PC-3 (cell line): ENCODE data around the gene PRICKLE3. TPM values are rescaled to one million over a fixed set of nuclear protein-coding genes. Genes with fewer than 3 reads are reported as not detected.

Source experiments
- ATAC-seq: fragments of 200-7000 bp; cut with Tn5 transposase; 2 replicates; pipeline ENCODE4 v1.9.1; 2020; ENCODE audit warnings: mild to moderate bottlenecking, moderate library complexity
- BruUV-seq: library from RNA; stranded (reverse); fragments of 400-500 nt; replicated peaks from 2 replicates; lab custom pipeline; 2021; lab: Mats Ljungman, UMichigan
- CTCF ChIA-PET: fragments of 300-600 bp; sonication (Branson Sonifier 250); formaldehyde crosslinking; loops from one replicate; lab custom pipeline; 2022; ENCODE audit warnings: antibody characterized with exemption; lab: Charles Lee
- POLR2A ChIA-PET: fragments of 300-600 bp; sonication (Branson Sonifier 250); formaldehyde crosslinking; loops from one replicate; lab custom pipeline; 2022; ENCODE audit warnings: antibody characterized with exemption; ENCODE audit not compliant: unreplicated experiment; lab: Charles Lee
- DNase-seq: peaks from one replicate; pipeline ENCODE4 v3.0.0-alpha.2; 2015
- H2AFZ ChIP-seq: fragments of 300-600 bp; sonication (generic); 2 replicates; pipeline ENCODE4 v1.6.0; 2016; ENCODE audit warnings: antibody characterized with exemption, low read length
- H3F3A ChIP-seq: fragments of 300-600 bp; sonication (generic); one replicate; pipeline ENCODE4 v1.6.0; 2017; ENCODE audit warnings: antibody characterized with exemption, low read length, control low read depth, mild to moderate bottlenecking; ENCODE audit not compliant: unreplicated experiment
- H3K27ac ChIP-seq: fragments of 300-600 bp; sonication (generic); 2 replicates; pipeline ENCODE4 v1.5.1; 2016; ENCODE audit warnings: mild to moderate bottlenecking, low read length
- H3K27me3 ChIP-seq: fragments of 300-600 bp; sonication (generic); 2 replicates; pipeline ENCODE4 v1.6.1; 2016; ENCODE audit warnings: low read length, mixed read lengths
- H3K36me3 ChIP-seq: fragments of 300-600 bp; sonication (generic); 2 replicates; pipeline ENCODE4 v1.6.1; 2016; ENCODE audit warnings: low read depth, mixed run types, low read length, mixed read lengths
- H3K4me1 ChIP-seq: fragments of 300-600 bp; sonication (generic); 2 replicates; pipeline ENCODE4 v1.5.1; 2016; ENCODE audit warnings: low read length; ENCODE audit not compliant: insufficient read depth
- H3K4me2 ChIP-seq: fragments of 300-600 bp; sonication (generic); 2 replicates; pipeline ENCODE4 v1.6.0; 2016; ENCODE audit warnings: low read length
- H3K4me3 ChIP-seq: fragments of 300-600 bp; sonication (generic); 2 replicates; pipeline ENCODE4 v1.5.1; 2016; ENCODE audit warnings: mild to moderate bottlenecking, low read length, mixed read lengths
- H3K79me2 ChIP-seq: fragments of 300-600 bp; sonication (generic); 2 replicates; pipeline ENCODE4 v1.6.1; 2017; ENCODE audit warnings: low read length, mixed read lengths
- H3K9ac ChIP-seq: fragments of 300-600 bp; sonication (generic); 2 replicates; pipeline ENCODE4 v1.6.0; 2016; ENCODE audit warnings: mild to moderate bottlenecking, low read length
- H3K9me2 ChIP-seq: fragments of 300-600 bp; sonication (generic); replicated peaks from 2 replicates; pipeline ENCODE4 v1.6.1; 2016; ENCODE audit warnings: mixed run types, low read length, mixed read lengths
- H3K9me3 ChIP-seq: fragments of 300-600 bp; sonication (generic); 2 replicates; pipeline ENCODE4 v1.6.1; 2016; ENCODE audit warnings: low read length, mixed read lengths
- H4K20me1 ChIP-seq: fragments of 300-600 bp; sonication (generic); 2 replicates; pipeline ENCODE4 v1.6.1; 2016; ENCODE audit warnings: low read length, mixed read lengths
- EZH2 ChIP-seq: fragments of 300-600 bp; sonication (generic); IDR thresholded peaks from one replicate; pipeline ENCODE4 v1.6.1; 2017; ENCODE audit warnings: antibody characterized with exemption, mild to moderate bottlenecking, low read length; ENCODE audit not compliant: unreplicated experiment
- EZH2phosphoT487 ChIP-seq: fragments of 300-600 bp; sonication (generic); IDR thresholded peaks from 2 replicates; pipeline ENCODE4 v1.6.1; 2018; ENCODE audit warnings: mild to moderate bottlenecking, antibody characterized with exemption, low read length, borderline replicate concordance
- intact Hi-C: fragments of 100-400 bp; cut with micrococcal nuclease; formaldehyde crosslinking; loops from 2 replicates; pipeline ENCODE4 v1.9.0; 2023
- total RNA-seq: library from RNA; depleted of rRNA; stranded (reverse); fragments of >200 nt; gene quantifications from 2 replicates; pipeline ENCODE4 v1.2.3, GENCODE V29; 2014
- TF ChIP-seq, protein P1 (sequence below): fragments of 300-600 bp; sonication (generic); conservative IDR thresholded peaks from 2 replicates; pipeline ENCODE4 v1.5.1; 2017; ENCODE audit warnings: antibody characterized with exemption, low read depth, mild to moderate bottlenecking, low read length

The PRICKLE3 gene
- total RNA-seq, 1 experiment from 2014 or later: 16.5 TPM

DNA sequence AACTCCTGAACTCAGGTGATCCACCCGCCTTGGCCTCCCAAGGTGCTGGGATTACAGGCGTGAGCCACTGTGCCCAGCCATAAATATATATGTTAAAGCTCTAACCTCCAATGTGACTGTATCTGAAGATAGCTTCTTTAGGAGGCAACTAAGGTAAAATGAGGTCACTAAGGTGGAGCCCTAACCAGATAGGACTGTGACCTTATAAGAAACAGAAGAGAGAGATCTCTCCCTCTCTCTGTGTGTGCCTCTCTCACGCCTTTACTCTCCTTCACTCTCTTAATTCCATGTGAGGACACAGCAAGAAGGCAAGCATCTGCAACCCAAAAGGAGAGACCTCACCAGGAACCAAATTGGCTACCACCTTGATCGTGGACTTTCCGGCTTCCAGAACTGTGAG lies 24.5 kb downstream of the PRICKLE3 start:
- H3K9me2 ChIP-seq: no peaks in the 10 kb centered on the region
- no peaks in the 10 kb centered on the region for H3K27me3 ChIP-seq
- BruUV-seq: no TSS peak
- ATAC-seq (no peak), DNase-seq (no peak)
- H2AFZ ChIP-seq: no peak overlapping the region
- no peaks in the 10 kb centered on the region for H3K36me3 ChIP-seq
- TF ChIP-seq EZH2: no peak
- TF ChIP-seq, protein P1, sequence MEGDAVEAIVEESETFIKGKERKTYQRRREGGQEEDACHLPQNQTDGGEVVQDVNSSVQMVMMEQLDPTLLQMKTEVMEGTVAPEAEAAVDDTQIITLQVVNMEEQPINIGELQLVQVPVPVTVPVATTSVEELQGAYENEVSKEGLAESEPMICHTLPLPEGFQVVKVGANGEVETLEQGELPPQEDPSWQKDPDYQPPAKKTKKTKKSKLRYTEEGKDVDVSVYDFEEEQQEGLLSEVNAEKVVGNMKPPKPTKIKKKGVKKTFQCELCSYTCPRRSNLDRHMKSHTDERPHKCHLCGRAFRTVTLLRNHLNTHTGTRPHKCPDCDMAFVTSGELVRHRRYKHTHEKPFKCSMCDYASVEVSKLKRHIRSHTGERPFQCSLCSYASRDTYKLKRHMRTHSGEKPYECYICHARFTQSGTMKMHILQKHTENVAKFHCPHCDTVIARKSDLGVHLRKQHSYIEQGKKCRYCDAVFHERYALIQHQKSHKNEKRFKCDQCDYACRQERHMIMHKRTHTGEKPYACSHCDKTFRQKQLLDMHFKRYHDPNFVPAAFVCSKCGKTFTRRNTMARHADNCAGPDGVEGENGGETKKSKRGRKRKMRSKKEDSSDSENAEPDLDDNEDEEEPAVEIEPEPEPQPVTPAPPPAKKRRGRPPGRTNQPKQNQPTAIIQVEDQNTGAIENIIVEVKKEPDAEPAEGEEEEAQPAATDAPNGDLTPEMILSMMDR: no peak
- no peak for TF ChIP-seq EZH2phosphoT487
- no peak overlapping the region for H3K27ac ChIP-seq
- no peak overlapping the region for H3K9ac ChIP-seq
- H3K9me3 ChIP-seq: no peaks in the 10 kb centered on the region
- no peak overlapping the region for H3K4me3 ChIP-seq
- POLR2A ChIA-PET: no interaction called here
- H4K20me1 ChIP-seq: no peaks in the 10 kb centered on the region
- H3K4me2 ChIP-seq: no peak overlapping the region
- H3K4me1 ChIP-seq: peaks cover 8% of the 10 kb centered on the region
- CTCF ChIA-PET: interaction anchor here (0.5 kb wide), 1 partner anchor 29 kb away, joined by 3 read pairs; no protein-coding TSS in a partner anchor
- intact Hi-C loops: loop anchor here (5.0 kb wide), 2 partner anchors 39 to 119 kb away; partner anchors contain the start of genes GPKOW and TFE3
- H3K79me2 ChIP-seq: no peaks in the 10 kb centered on the region
- no peaks in the 10 kb centered on the region for H3F3A ChIP-seq

DNA sequence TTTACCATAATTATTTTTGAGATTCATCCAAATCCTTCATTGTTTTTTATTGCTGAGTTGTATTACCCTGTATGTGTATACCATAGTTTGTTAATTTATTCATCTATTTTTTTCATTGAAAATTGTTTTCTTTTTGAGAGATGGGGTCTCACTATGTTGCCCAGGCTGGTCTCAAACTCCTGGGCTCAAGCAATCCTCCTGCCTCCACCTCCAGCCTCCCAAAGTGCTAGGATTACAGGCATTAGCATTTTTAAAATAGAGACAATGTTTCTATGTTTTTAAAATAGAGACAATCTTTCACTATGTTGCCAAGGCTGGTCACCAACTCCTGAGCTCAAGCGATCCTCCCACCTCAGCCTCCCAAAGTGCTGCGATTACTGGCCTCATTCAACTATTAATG lies 25.3 kb downstream of the PRICKLE3 start:
- Histone ChIP-seq H3K9ac (no peak overlapping the region), H2AFZ (no peak overlapping the region), H3K4me2 (no peak overlapping the region), H3K79me2 (no peaks in the 10 kb centered on the region), H3K27me3 (no peaks in the 10 kb centered on the region), H3K36me3 (no peaks in the 10 kb centered on the region), H3K4me1 (peaks cover 12% of the 10 kb centered on the region), H4K20me1 (no peaks in the 10 kb centered on the region), H3K27ac (no peak overlapping the region), H3K4me3 (no peak overlapping the region), H3F3A (no peaks in the 10 kb centered on the region), H3K9me3 (no peaks in the 10 kb centered on the region), H3K9me2 (no peaks in the 10 kb centered on the region)
- ATAC-seq (no peak), DNase-seq (no peak)
- POLR2A ChIA-PET: no interaction called here
- intact Hi-C loops: loop anchor here (5.0 kb wide), 2 partner anchors 39 to 119 kb away; partner anchors contain the start of genes GPKOW and TFE3
- BruUV-seq: no TSS peak
- TF ChIP-seq EZH2 (no peak), EZH2phosphoT487 (no peak)
- TF ChIP-seq, protein P1: no peak
- CTCF ChIA-PET: no interaction called here

DNA sequence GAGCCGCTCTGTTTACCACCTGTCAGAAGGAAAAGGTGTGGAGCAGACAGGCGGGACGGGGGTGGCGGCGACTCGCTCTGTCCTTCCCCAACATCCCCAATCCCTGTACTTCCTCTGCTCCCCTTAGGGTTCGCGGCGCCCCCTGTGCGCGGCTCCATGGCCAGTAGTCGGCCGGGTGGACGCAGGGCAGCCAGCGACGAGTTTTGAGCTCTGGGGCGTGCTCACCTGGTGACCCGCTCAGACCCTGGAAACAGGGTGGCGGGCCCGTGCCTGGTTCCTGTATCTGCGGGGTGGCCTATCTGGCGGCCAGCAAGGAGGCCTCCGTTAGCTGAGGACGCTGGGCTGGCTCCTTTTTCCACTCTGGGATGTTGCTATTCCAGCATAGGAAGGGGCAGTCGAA lies 29.0 kb downstream of the PRICKLE3 start:
- Histone ChIP-seq H3K9me2 (no peaks in the 10 kb centered on the region), H3K36me3 (no peaks in the 10 kb centered on the region), H3K4me2 (no peak overlapping the region), H3K4me3 (no peak overlapping the region), H3K27ac (no peak overlapping the region), H3K9me3 (no peaks in the 10 kb centered on the region), H3K9ac (no peak overlapping the region), H2AFZ (no peak overlapping the region), H3K4me1 (peaks cover 6% of the 10 kb centered on the region; the same call in 1 of the 2 replicates), H3F3A (no peaks in the 10 kb centered on the region), H3K79me2 (no peaks in the 10 kb centered on the region), H4K20me1 (no peaks in the 10 kb centered on the region), H3K27me3 (no peaks in the 10 kb centered on the region)
- CTCF ChIA-PET: interaction anchor here (0.6 kb wide), 1 partner anchor 93 kb away, joined by 3 read pairs; no protein-coding TSS in a partner anchor
- POLR2A ChIA-PET: no interaction called here
- DNase-seq (no peak), ATAC-seq (no peak)
- TF ChIP-seq EZH2phosphoT487 (no peak), EZH2 (no peak)
- TF ChIP-seq, protein P1: no peak
- no TSS peak for BruUV-seq
- intact Hi-C loops: no loop called here
